ENCODE data around the gene CACNB4.
"Not testable (repeated sequence)": the region's sequence is repeated elsewhere in the genome, so short reads cannot be mapped to it uniquely, and the experiment has no call there.

Gene CACNB4

GRCh38 chr2:152098496-152099366 is at the start of gene CACNB4:
Gene CACNB4, minus strand, starts transcription at chr2:152099044.
- DNase-seq: no peak

GRCh38 chr2:152134488-152135280 is 35.8 kb upstream of the CACNB4 start:
- DNase-seq: no peak

- DNase-seq: no peak
Measured at GRCh38 chr2:152132306-152132705, 33.5 kb upstream of the CACNB4 start.

DNA sequence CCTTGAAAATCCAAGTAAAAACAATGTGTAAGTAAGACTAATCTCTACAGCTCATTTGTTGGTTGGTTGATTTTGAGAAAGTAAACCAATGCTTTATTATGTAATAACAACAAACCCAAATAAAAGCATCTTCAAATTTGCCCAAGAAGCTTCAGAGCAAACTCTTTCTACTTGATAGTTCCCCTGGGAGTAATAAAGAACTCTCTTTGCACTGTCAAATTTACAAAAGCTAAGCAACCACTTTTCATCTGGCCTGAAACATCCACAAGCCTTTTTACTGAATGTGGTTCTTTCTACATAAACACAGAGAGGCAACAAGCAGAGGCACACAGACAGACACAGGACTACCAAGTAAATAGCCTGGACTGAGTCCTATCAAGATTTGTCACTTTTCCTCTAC is 28.8 kb upstream of the CACNB4 start:
- DNase-seq: no peak

GRCh38 chr2:152126664-152127063 is 27.8 kb upstream of the CACNB4 start:
- DNase-seq: no peak

GRCh38 chr2:152122161-152122560 is 23.3 kb upstream of the CACNB4 start:
- DNase-seq: no peak

- DNase-seq: no peak
Measured at GRCh38 chr2:152120430-152120829, 21.6 kb upstream of the CACNB4 start.

DNA sequence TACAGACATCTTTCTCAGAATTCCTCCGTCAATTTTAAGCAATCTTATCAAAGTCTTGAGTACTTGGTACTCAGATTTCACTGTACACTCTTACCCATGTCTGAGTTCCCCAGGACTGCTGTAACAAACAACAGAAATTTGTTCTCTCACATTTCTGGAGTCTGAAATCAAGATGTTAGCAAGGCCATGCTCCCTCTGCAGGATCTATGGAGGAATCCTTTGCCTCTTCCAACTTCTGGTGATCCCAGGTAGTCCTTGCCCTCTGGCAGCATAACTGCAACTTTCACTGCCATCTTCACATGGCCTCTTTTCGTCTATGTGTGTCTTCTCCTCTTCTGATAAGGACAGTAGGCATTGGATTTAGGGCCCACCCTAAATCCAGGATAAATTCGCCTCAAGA is 17.1 kb upstream of the CACNB4 start:
- no peak for DNase-seq

- no peak for DNase-seq
Measured at GRCh38 chr2:152114366-152114765, 15.5 kb upstream of the CACNB4 start.

DNA sequence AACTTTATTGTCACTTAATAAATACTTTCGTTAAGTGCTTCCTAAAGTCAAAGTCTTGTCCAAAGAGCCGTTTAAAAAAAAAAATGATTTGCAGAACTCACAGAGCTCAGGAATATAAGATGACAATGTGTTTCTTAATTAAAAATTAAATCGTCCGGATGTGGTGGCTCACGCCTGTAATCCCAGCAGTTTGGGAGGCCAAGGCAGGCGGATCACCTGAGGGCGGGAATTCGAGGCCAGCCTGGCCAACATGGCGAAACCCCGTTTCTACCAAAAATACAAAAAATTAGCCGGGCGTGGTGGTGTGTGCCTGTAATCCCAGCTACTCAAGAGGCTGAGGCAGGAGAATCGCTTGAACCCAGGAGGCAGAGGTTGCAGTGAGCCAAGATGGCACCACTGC is 8.3 kb upstream of the CACNB4 start:
- not testable (repeated sequence) for DNase-seq

DNA sequence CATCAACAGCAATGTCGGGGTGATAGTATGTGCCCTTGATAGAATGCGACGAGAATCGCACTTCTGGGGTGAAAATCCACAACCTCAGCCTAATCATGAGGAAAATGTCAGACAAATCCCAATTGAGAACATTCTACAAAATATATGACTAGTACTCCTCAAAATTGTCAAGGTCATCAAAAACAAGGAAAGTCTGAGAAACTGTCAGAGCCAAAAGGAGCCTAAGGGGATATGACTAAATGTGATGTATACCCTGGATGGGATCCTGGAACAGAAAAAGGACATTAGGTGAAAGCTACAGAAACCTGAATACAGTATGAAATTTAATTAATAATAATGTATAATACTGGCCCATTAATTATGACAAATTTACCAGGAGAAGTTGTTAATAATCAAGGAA is 7.6 kb upstream of the CACNB4 start:
- no peak for DNase-seq

DNA sequence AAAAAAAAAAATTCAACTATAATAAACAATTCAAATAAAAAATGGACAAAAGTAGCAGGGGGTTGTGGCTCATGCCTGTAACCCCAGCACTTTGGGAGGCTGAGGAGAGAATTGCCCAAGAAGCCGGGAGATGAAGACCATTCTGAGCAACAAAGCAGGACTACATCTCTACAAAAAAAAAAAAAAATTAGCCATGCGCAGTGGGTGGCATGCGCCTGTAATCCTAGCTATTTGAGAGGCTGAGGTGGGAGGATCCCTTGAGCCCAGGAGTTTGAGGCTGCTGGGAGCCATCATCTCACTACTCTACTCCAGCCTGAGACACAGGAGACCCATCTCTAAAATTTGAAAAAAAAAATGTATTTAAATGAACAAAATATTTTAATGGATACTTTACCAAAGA is 4.4 kb upstream of the CACNB4 start:
- no peak for DNase-seq

- DNase-seq: no peak
Measured at GRCh38 chr2:152100961-152101360, 2.1 kb upstream of the CACNB4 start.

- DNase-seq: peak; percentile 16
Measured at GRCh38 chr2:152099367-152100050, 665 bp upstream of the CACNB4 start.

- DNase-seq: no peak
Measured at GRCh38 chr2:152097801-152098495, 896 bp downstream of the CACNB4 start.

GRCh38 chr2:152097290-152097800 is 1.5 kb downstream of the CACNB4 start:
- no peak for DNase-seq

- no peak for DNase-seq
Measured at GRCh38 chr2:152095146-152095545, 3.7 kb downstream of the CACNB4 start.

GRCh38 chr2:152094014-152094413 is 4.8 kb downstream of the CACNB4 start:
- no peak for DNase-seq

DNA sequence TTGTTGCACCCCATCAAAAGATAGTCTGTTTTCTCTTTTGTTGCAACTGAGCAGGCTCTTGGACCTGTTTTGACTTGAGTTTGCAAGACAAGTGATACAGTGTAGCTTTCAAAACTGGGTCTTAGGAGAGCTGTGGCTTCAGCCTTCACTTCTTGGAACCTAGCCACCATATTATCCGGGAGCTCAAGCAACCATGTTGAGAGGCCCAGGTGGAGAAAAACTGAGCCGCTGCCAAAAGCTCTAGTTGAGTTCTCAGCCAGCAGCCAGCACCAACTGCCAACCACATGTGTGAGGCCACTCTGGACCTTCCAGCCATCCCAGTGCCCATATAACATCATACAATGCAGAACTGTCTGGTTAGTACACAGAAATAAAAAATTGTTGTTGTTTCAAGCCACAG is 5.4 kb downstream of the CACNB4 start:
- peak; percentile 88 for DNase-seq

GRCh38 chr2:152092095-152092494 is 6.7 kb downstream of the CACNB4 start:
- no peak for DNase-seq

GRCh38 chr2:152090726-152091125 is 8.1 kb downstream of the CACNB4 start:
- DNase-seq: not testable (repeated sequence)

DNA sequence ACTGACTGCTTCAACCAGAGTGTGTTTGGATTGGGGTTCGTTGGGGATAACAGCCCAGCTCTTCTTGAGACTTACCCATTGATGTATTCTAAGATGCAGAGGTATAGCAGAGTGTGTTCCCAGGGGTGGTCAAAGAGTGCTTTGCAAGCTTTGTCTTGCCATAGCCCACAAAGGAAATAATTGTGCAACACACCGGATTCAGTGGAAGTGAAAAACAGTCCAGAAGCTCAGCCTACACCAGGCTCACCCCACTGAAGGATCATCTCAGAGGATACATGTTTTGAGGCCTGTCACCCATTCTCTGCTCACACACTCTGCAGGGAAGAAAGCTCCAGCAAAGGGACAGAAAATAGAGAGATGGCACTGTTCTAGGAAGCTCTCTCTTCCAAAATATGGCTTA is 9.6 kb downstream of the CACNB4 start:
- DNase-seq: no peak

DNA sequence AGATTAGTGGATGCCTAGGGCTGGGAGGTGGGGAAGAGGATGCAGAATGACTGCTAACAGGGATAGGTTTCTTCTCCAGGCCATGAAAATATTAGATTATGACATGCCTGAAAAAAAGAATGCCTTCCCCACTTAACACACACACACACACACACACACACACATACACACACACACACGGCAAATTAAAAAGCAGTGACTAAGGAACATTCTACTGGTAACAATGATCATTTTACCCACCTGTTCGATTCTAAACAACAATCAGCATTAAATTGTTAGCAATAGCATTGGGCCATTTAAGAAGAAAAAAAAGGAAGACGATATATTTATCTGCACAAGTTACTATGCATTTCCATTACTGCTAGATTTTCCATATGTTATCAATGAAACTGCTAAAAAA is 10.8 kb downstream of the CACNB4 start:
- no peak for DNase-seq

Data from NCI-H1105 treated with DMSO at 0.1 percent for 48 hours (cell line).